NB4 (cell line): Measurements from ENCODE around the gene NUPR1.

Experiments used
- CTCF ChIP-seq: IDR thresholded peaks from one replicate; pipeline ENCODE4 v1.5.1; 2012; ENCODE audit warnings: low read depth, low read length
- MYC ChIP-seq: IDR thresholded peaks from 2 replicates; pipeline ENCODE4 v1.6.1; 2011; ENCODE audit warnings: low read depth, low read length
- POLR2A ChIP-seq: IDR thresholded peaks from 2 replicates; pipeline ENCODE4 v1.6.1; 2011; ENCODE audit warnings: mild to moderate bottlenecking; ENCODE audit not compliant: insufficient read length; ENCODE audit errors: extremely low read depth

GRCh38 chr16:28513484-28514181 lies 25.1 kb downstream of the NUPR1 start:
- TF ChIP-seq CTCF (no peak), POLR2A (no peak), MYC (no peak)
